ENCODE measurements around the gene THAP7. TPM values are rescaled to one million over a fixed set of nuclear protein-coding genes. Genes with fewer than 3 reads are reported as not detected.

The THAP7 gene
- total and polyA plus RNA-seq, 9 of the 15 experiments (the other 6 are each of a cell fraction or from before 2014, with no cell fraction given), result 7.9 to 263 (median 84.1) TPM

GRCh38 chr22:20957102-20957682, 44.7 kb downstream of the THAP7 start (continued):
- no peak; the same call in 1 of the 2 replicates for TF ChIP-seq ZNF277 (CRISPR knock-in tag; IDR thresholded peaks at IDR 0.05; ENCODE audit: borderline replicate concordance)
- no peak for TF ChIP-seq POLR2AphosphoS2 (IDR thresholded peaks at IDR 0.05; ENCODE audit: low read length)
- no peak for TF ChIP-seq GTF2F1 (IDR thresholded peaks at IDR 0.05; ENCODE audit: low read depth, low read length)

- Histone ChIP-seq H3K4me3 (no peak overlapping the region), H4K20me1 (replicated peaks; ENCODE audit: control insufficient read depth, insufficient read depth, low read length) (peaks cover 44% of the 10 kb centered on the region), H3K4me2 (ENCODE audit: insufficient read depth, low read length) (no peak overlapping the region), H3K27ac (ENCODE audit: extremely low read depth, low read depth, low read length) (no peak overlapping the region), H3K9me1 (ENCODE audit: control insufficient read depth, insufficient read depth, low read length) (peaks cover 4% of the 10 kb centered on the region), H3K9ac (ENCODE audit: insufficient read depth in 1 of 2, low read depth in 2 of 2, low read length in 2 of 2) (peak overlapping the region in 1 of 2 experiments; percentile 56; a peak in 2 of 4 replicates), H3K4me1 (replicated peaks in 1 of 2; ENCODE audit: control insufficient read depth in 2 of 2, insufficient read depth in 2 of 2, low read length in 2 of 2) (peaks cover 0 to 25% of the 10 kb centered on the region in 2 experiments; a peak in 2 of 5 replicates), H3K79me2 (ENCODE audit: control insufficient read depth, insufficient read depth, low read length) (peaks cover 17% of the 10 kb centered on the region), H3K36me3 (ENCODE audit: control insufficient read depth, insufficient read depth, low read length) (peaks cover 30% of the 10 kb centered on the region), H3K9me3 (replicated peaks; ENCODE audit: control insufficient read depth, insufficient read depth, low read depth, low read length) (no peaks in the 10 kb centered on the region), H2AFZ (ENCODE audit: low read depth, low read length) (no peak overlapping the region), H3K27me3 (ENCODE audit: control insufficient read depth in 2 of 2, insufficient read depth in 2 of 2, low read length in 2 of 2) (no peaks in the 10 kb centered on the region)
- intact Hi-C loops (cut with micrococcal nuclease), result no loop called here
- no TSS peak for BruUV-seq (replicated peaks)
- peak; percentile 7 for ATAC-seq
- in situ Hi-C loops (cut with MboI), result loop anchor here (25.0 kb wide), 1 partner anchor 181 kb away; no protein-coding TSS in a partner anchor
- FAIRE-seq, result no peak
- no peak for DNase-seq (ENCODE audit: extremely low read depth in 1 of 4, low spot score in 3 of 4)
- 74% methylated on average over 27 of the region's 27 CpGs for WGBS (ENCODE audit: insufficient coverage, low coverage, missing lambda C conversion rate)
- ChIA-PET POLR2A (interaction anchor here (0.6 to 64.4 kb wide), 8 partner anchors 9 to 731 kb away, joined by 3 to 1556 read pairs (median 8); partner anchors contain the start of genes AIFM3, CRKL and LZTR1), CTCF (ENCODE audit: low intra/inter-chr PET ratio) (no interaction called here)
- TF ChIP-seq GTF2E2 (tag; IDR thresholded peaks at IDR 0.05), result no peak
- TF ChIP-seq PCBP2 (IDR thresholded peaks at IDR 0.05; ENCODE audit: low read depth, low read length, poor library complexity, severe bottlenecking), result no peak
- TF ChIP-seq RB1 (IDR thresholded peaks at IDR 0.05; ENCODE audit: low read depth), result no peak
- TF ChIP-seq, protein P1, sequence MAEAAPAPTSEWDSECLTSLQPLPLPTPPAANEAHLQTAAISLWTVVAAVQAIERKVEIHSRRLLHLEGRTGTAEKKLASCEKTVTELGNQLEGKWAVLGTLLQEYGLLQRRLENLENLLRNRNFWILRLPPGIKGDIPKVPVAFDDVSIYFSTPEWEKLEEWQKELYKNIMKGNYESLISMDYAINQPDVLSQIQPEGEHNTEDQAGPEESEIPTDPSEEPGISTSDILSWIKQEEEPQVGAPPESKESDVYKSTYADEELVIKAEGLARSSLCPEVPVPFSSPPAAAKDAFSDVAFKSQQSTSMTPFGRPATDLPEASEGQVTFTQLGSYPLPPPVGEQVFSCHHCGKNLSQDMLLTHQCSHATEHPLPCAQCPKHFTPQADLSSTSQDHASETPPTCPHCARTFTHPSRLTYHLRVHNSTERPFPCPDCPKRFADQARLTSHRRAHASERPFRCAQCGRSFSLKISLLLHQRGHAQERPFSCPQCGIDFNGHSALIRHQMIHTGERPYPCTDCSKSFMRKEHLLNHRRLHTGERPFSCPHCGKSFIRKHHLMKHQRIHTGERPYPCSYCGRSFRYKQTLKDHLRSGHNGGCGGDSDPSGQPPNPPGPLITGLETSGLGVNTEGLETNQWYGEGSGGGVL (CRISPR knock-in tag; IDR thresholded peaks at IDR 0.05), result no peak
- TF ChIP-seq, protein P2, sequence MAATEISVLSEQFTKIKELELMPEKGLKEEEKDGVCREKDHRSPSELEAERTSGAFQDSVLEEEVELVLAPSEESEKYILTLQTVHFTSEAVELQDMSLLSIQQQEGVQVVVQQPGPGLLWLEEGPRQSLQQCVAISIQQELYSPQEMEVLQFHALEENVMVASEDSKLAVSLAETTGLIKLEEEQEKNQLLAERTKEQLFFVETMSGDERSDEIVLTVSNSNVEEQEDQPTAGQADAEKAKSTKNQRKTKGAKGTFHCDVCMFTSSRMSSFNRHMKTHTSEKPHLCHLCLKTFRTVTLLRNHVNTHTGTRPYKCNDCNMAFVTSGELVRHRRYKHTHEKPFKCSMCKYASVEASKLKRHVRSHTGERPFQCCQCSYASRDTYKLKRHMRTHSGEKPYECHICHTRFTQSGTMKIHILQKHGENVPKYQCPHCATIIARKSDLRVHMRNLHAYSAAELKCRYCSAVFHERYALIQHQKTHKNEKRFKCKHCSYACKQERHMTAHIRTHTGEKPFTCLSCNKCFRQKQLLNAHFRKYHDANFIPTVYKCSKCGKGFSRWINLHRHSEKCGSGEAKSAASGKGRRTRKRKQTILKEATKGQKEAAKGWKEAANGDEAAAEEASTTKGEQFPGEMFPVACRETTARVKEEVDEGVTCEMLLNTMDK (IDR thresholded peaks at IDR 0.05; ENCODE audit: borderline replicate concordance, insufficient read depth, low read depth, low read length, poor library complexity, severe bottlenecking), result no peak
- no peak for TF ChIP-seq ZNF347 (CRISPR knock-in tag; IDR thresholded peaks at IDR 0.05; ENCODE audit: low read depth)
- TF ChIP-seq, protein P3, sequence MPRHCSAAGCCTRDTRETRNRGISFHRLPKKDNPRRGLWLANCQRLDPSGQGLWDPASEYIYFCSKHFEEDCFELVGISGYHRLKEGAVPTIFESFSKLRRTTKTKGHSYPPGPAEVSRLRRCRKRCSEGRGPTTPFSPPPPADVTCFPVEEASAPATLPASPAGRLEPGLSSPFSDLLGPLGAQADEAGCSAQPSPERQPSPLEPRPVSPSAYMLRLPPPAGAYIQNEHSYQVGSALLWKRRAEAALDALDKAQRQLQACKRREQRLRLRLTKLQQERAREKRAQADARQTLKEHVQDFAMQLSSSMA (CRISPR knock-in tag; IDR thresholded peaks at IDR 0.05), result no peak
- no peak for TF ChIP-seq TAL1 (IDR thresholded peaks at IDR 0.05)
- TF ChIP-seq NEUROD1 (IDR thresholded peaks at IDR 0.05; ENCODE audit: borderline replicate concordance, low read depth, low read length, partially characterized antibody), result no peak
Observed at GRCh38 chr22:20956258-20957101, 45.4 kb downstream of the THAP7 start.
